NCI-H2227 (cell line): Measurements from ENCODE around the gene POR.
A peak's percentile ranks its signal among the peaks of the same experiment; 100 is the strongest.
"Not testable (repeated sequence)": the region's sequence is repeated elsewhere in the genome, so short reads cannot be mapped to it uniquely, and the experiment has no call there.

Experiments
- DNase-seq: peaks from one replicate; lab custom pipeline; 2025; ENCODE audit not compliant: unreplicated experiment; lab: John Stamatoyannopoulos, UW

POR gene

DNA sequence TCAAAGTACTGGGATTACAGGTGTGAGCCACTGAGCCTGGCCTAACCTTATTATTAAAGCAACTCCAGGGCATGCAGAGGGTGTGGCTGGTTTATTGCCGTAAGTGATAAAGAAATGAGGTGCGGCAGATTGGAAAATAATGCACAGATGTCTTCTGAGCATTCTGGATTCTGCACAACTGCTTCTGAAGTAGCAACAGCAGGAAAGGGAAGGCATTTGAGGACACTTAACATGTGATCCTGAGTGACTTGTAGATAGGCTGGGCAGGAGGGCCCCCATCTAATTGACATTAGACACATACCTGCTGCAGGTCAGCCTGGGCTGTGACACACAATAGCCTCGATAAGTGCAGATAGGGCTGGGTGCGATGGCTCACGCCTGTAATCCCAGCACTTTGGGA is 30.5 kb upstream of the POR start:
- no peak for DNase-seq

- no peak for DNase-seq
These were observed 29.9 kb upstream of the POR start for GRCh38 chr7:75885036-75885435.

DNA sequence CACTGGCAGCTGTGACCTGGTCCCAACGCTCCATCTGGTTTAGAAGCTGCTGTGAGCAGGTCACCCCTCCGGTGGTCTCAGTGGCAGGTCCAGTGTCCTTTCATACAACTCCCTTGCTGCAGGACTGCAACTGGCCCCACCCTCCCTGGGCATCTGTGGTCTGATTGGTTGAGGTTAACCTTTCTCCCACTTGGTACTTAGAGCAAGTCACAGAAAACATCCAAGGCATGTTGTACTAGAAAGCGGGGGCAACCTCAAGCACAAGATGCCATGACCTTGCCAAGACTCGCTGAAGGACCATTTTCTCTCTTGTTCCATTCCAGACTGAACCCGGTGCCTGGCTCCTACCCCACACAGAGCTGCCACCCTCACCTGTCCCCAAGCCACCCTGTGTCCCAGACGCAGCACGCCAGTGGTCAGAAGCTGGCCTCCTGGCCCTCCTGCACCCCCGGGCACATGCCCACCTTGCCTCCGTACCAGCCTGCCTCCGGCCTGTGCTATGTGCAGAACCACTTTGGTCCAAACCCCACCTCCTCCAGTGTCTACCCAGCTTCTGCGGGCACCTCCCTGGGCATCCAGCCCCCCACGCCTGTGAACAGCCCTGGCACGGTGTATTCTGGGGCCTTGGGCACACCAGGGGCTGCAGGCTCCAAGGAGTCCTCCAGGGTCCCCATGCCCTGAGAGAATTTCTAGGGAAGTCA is 27.1 kb upstream of the POR start:
- no peak for DNase-seq

DNA sequence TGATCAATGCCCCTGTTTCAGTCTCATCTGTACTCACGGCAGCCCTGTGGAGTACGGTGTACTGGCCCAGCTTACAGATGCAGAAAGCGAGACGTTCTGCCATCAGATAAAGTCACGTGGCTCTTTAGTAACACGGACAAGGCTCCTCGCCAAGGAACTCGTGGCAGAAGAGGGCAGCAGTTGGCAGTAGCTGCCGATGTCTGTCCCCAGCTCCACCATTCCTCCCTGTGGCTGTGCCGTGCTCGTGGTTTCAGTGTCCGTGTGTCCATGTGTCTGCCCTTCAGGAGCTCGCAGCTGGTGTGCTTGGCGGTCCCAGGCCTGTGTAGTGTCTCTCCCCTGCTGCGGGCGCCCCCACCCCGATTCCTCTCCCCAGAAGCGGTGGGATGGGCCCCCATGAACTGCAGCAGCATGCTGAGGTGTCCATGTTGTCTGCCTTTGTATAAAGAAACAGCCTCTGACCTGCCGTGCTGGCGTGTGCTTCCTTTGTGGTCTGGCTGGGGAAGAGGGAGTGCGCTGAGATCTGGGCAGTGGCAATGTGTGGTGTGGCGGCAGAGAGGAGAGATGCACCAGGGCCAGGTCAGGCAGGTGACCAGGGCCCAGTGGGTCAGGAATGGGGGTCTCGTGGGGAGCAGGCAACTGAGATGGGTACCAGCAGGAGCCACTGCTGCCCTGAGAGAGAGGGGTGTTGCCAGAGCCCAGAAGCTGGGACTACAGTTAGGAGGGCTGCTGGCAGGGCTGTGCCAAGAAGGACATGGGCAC is 26.3 kb upstream of the POR start:
- DNase-seq: no peak

- no peak for DNase-seq
These were observed 25.6 kb upstream of the POR start for GRCh38 chr7:75889223-75889825.

- peak; percentile 53 for DNase-seq
These were observed 25.1 kb upstream of the POR start for GRCh38 chr7:75889826-75890225.

DNA sequence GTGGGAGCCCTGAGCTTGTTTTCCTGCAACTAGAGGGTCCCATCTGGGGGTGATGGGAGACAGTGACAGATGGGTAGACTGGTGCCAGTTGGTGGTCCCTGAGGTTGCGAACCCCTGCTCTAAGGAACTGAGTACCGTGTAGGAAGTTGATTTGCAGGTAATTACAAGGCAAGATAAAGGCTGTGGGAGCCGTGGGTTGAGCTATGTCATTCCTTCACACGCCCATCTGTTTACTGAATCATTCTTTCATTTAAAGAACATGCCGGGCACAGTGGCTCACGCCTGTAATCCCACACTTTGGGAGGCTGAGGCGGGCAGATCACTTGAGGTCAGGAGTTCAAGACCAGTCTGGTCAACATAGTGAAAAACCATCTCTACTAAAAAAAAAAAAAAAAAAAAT is 23.7 kb upstream of the POR start:
- DNase-seq: not testable (repeated sequence)

GRCh38 chr7:75891815-75892411 is 23.0 kb upstream of the POR start:
- no peak for DNase-seq

- no peak for DNase-seq
These were observed 22.2 kb upstream of the POR start for GRCh38 chr7:75892634-75893272.

GRCh38 chr7:75896803-75897327 is 18.1 kb upstream of the POR start:
- no peak for DNase-seq

DNA sequence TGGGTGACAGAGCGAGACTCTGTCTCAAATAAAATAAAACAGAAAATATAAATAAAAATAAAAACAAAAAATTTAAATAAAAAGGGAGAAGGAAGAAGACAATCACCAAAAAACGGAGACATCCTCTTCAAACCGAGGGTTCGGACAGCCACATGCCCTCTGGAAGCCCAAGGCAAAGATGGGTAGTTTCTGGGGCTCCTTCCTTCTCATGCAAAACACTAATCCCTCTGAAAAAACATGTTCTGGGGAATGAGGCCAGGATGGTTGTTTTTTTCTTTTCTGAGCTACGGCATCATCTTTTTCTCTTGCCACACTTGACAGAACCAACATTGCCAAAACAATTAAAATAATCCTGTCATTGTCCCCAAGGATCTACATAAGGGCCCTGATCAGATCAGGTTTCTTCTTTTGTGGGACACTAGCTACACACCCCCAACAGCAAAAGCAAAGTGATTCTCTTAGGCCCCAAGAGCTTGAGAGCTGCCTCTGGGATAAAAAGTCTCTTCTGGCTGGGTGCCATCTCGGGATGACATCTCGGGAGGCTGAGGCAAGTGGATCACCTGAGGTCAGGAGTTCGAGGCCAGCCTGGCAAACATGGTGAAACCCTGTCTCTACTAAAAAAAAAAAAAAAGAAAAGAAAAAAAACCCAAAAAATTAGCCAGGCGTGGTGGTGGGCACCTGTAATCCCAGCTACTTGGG is 14.2 kb upstream of the POR start:
- DNase-seq: no peak

DNA sequence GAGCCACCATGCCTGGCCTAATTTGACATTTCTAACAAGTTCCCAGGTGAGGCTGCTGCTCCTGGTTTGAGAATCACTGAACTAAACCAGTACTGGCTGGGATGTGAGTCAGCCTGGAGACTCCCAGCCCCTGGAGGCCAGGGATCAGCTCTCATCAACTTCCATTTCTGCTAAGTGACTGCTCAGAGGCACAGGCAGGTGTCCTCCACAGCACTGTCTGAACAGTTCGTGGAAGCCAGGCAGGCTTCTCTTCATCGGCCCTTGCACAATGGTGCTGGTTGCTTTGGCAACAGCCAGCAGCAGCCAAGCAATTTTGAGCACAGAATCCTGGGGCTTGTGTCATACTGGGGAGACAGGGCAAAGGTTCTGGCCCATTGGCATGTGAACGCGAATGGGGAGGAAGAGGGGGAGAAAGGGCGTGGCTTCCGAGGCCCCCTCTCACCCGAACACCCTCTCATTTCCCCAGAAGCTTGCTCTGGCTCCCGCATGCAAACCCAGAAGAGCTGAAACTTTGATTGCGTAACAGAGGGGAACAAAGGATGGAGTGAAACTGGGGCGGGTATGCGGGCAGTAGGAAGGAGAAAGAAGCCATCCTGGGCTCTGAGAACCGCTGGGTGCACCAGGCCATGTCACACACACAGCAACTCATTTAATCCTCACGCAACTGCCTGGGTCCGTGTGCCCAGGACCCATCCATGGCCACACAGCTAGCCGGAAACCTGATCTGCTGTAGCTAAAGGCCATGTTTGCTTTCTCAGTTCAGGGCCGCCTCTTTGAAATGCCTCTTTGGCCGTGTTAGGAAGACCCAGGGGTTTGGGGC is 9.0 kb upstream of the POR start:
- peak; percentile 71 for DNase-seq

DNA sequence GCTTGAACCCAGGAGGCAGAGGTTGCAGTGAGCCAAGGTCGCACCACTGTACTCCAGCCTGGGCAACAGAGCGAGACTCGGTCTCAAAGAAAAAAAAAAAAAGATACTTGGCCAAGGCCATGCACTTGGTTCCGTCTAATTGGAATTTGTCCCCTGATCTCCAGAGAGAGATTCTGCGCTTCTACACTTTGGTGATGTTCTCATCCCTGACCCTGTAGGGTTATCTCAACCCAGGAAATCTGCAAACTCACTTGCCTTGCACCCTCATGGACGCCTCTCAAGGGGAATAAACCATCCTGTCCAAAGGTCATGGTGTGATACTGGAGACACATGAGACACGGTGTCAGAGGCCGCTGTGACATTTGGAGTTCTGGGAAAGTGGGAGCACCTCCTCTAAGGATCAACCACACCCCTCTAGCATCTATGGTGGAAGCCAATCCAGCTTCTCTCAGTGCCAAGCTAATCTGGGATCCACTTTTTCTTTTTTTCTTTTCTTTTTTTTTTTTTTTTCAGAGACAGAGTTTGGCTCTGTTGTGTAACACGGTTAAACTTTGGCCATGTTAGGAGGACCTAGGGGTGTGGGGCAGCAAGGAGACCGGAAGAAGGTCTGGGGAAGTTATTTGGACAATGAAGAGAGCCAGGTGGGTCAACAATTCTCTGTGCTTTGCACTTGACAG is 7.8 kb upstream of the POR start:
- no peak for DNase-seq

DNA sequence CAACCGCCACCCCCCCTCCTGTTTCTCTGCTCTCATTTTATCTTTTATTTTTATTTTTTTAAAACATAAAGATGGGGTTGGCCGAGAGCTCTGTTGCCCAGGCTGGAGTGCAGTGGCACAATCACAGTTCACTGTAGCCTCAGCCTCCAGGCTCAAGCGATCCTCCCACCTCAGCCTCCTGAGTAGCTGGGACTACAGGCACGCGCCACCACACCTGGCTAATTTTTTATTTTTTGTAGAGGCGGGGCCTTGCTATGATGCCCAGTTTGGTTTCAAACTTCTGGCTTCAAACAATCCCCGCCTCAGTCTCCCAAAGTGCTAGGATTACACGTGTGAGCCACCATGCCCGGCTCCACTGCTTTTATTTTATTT is 7.3 kb upstream of the POR start:
- DNase-seq: not testable (repeated sequence)

DNA sequence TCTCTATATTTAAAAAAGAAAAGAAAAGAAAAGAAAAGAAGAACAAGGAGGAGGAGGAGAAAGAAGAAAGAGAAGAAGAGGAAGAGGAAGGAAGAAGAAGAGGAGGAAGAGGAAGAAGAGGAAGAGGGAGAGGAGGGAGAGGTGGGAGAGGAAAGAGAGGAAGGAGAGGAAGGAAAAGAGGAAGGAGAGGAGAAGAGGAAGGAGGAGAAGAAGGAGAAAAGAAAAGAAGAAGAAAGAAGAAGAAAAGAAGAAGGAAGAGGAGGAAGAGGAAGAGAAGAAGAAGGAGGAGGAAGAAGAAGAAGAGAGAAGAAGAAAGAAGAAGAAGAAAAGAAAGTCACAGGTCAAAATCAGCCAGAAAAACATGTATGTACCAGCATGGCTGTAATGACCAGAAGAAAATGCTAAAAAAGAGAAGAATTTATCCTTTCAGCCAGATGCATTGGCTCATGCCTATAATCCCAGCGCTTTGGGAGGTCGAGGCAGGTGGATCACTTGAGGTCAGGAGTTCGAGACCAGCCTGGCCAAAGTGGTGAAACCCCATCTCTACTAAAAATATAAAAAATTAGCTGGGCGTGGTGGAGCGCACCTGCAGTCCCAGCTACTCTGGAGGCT is 5.3 kb upstream of the POR start:
- DNase-seq: no peak

GRCh38 chr7:75911186-75911585 is 3.8 kb upstream of the POR start:
- DNase-seq: not testable (repeated sequence)

DNA sequence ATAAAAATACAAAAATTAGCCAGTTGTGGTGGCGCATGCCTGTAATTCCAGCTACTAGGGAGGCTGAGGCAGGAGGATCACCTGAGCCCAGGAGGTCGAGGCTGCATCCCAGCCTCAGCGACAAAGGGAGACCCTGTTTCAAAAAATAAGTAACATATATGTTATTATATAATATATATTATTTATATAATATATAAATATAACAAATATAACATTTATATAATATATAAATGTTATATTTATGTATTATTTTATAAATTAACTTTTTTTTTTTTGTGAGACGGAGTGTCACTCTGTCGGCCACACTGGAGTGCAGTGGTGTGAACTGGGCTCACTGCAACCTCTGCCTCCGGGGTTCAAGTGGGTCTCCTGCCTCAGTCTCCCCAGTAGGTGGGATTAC is 1.5 kb upstream of the POR start:
- DNase-seq: no peak

DNA sequence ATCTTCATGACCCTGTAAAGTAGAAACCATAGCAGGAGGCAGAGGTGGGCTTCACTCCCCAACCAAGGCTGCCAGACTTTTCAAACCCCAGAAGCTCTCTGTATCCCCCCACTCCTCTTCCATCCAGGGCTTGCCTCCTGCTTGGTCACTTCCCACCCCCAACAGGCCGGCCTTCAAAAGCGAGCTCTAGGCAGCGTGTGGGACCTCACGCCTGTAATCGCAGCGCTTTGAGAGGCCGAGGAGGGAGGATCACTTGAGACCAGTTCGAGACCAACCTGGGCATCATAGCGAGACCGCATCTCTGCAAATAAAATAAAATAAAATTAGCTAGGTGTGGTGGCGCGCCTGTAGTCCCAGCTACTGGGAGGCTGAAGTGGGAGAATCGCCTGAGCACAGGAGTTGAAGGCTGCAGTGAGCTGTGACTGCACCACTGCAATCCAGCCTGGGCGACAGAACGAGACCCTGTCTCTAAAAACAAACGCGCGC is 743 bp upstream of the POR start:
- DNase-seq: peak; percentile 63
